Osteocyte (in vitro differentiated cells): ENCODE data around the gene SMC1B. TPM values are rescaled to one million over a fixed set of nuclear protein-coding genes. Genes with fewer than 3 reads are reported as not detected.

Source experiments
- DNase-seq: peaks from one replicate; pipeline ENCODE4 v3.0.0; 2021; ENCODE audit warnings: mixed read lengths; ENCODE audit not compliant: unreplicated experiment; ENCODE audit errors: extremely low spot score
- H3K27ac Mint-ChIP-seq: one replicate; pipeline ENCODE4 v1.8.0; 2021; ENCODE audit warnings: mild to moderate bottlenecking, mixed read lengths; ENCODE audit not compliant: unreplicated experiment
- H3K27me3 Mint-ChIP-seq: one replicate; pipeline ENCODE4 v1.8.0; 2021; ENCODE audit warnings: mixed read lengths; ENCODE audit not compliant: unreplicated experiment
- H3K36me3 Mint-ChIP-seq: one replicate; pipeline ENCODE4 v1.8.0; 2021; ENCODE audit warnings: mixed read lengths; ENCODE audit not compliant: unreplicated experiment
- H3K4me1 Mint-ChIP-seq: one replicate; pipeline ENCODE4 v1.8.0; 2021; ENCODE audit warnings: mixed read lengths; ENCODE audit not compliant: unreplicated experiment
- H3K4me3 Mint-ChIP-seq: one replicate; pipeline ENCODE4 v1.8.0; 2021; ENCODE audit warnings: mild to moderate bottlenecking, moderate library complexity, mixed read lengths; ENCODE audit not compliant: unreplicated experiment
- H3K9me3 Mint-ChIP-seq: one replicate; pipeline ENCODE4 v1.8.0; 2021; ENCODE audit warnings: mixed read lengths; ENCODE audit not compliant: unreplicated experiment
- total RNA-seq: library from RNA; stranded (reverse); gene quantifications from 2 replicates; pipeline ENCODE4 v1.2.1, GENCODE V29; 2021
- TF ChIP-seq, protein P1 (sequence below): fragments of 200-600 bp; sonication (generic); IDR thresholded peaks from 2 replicates; pipeline ENCODE4 v1.5.0; 2021; ENCODE audit warnings: antibody characterized with exemption, mild to moderate bottlenecking, moderate library complexity

SMC1B gene
- total RNA-seq, 1 donor from 2014 or later, result not detected

DNA sequence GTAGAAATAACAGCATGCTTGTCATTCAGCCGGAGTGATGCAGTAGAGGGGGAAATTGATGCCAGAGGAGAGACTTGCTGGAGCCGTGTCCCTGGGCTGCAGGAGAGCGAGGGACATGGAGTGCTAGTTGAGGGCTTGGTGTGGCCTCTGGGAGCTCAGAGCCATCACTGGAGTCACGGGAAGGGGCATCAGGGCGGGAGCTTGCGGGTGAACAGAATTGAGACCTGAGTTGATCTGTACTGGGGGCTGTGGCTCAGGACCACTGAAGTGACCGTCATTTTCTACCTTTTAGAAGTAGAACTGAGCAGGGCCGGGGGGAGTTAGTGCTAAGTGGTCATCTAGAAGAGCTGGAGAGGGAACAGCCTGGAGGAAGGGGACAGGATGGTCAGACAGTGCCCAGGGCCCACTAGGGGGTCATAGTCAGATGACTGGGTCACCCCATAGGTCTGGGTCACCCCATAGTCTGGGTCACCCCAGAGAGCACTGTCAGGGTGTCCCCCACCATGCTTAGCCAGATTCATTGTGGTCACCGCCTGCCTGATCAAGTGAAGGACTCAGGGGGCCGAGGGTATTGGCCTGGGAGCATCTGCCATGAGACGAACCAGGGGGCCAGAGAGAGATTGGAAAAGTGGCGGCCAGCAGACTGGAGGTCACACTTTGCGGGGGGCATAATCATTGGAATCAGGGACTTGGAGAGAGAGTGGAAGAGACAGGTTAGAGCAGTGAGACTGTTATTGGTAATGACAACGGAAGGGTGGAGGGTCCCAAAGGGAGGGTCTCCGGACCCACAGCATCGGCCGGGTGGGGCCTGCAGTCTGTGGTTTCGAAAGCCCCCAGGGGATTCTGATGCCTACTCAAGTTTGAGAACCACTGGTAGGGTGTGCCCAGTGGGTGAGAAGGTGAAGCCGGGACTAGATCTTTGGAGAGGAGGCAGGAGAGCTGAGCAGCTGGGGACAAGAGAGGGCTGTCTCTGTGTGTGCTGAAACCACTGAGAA lies 15.3 kb upstream of the SMC1B start:
- Mint-ChIP-seq H3K27ac (no peak overlapping the region), H3K27me3 (peaks cover 8% of the 10 kb centered on the region), H3K9me3 (peaks cover 12% of the 10 kb centered on the region), H3K36me3 (no peaks in the 10 kb centered on the region), H3K4me3 (no peak overlapping the region), H3K4me1 (no peaks in the 10 kb centered on the region)
- TF ChIP-seq, protein P1, sequence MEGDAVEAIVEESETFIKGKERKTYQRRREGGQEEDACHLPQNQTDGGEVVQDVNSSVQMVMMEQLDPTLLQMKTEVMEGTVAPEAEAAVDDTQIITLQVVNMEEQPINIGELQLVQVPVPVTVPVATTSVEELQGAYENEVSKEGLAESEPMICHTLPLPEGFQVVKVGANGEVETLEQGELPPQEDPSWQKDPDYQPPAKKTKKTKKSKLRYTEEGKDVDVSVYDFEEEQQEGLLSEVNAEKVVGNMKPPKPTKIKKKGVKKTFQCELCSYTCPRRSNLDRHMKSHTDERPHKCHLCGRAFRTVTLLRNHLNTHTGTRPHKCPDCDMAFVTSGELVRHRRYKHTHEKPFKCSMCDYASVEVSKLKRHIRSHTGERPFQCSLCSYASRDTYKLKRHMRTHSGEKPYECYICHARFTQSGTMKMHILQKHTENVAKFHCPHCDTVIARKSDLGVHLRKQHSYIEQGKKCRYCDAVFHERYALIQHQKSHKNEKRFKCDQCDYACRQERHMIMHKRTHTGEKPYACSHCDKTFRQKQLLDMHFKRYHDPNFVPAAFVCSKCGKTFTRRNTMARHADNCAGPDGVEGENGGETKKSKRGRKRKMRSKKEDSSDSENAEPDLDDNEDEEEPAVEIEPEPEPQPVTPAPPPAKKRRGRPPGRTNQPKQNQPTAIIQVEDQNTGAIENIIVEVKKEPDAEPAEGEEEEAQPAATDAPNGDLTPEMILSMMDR, result no peak
- DNase-seq, result no peak

DNA sequence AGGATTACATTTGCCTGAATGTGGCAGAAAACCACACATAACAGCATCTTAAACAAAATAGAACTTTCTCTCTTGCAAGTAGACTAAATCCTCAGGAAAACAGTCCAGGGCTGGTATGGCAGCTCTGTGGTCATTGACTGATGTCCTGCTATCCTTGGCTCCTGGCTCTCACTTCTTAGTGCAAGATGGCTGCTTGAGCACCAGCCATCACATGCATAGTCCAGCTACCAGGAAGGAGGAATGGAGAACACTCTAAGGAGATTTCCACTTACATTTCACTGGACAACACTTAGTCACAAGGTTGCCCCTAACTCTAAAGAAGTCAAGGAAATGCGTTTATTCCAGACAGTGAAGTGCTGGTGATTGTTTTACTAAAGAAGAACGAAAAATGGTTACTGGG lies 13.7 kb upstream of the SMC1B start:
- no peaks in the 10 kb centered on the region for H3K4me1 Mint-ChIP-seq

GRCh38 chr22:45426387-45426786 lies 13.0 kb upstream of the SMC1B start:
- peaks cover 8% of the 10 kb centered on the region for H3K27me3 Mint-ChIP-seq
- DNase-seq, result no peak
- H3K9me3 Mint-ChIP-seq, result peaks cover 12% of the 10 kb centered on the region
- H3K27ac Mint-ChIP-seq, result no peak overlapping the region
- H3K36me3 Mint-ChIP-seq, result no peaks in the 10 kb centered on the region
- no peaks in the 10 kb centered on the region for H3K4me1 Mint-ChIP-seq
- TF ChIP-seq, protein P1, result no peak
- H3K4me3 Mint-ChIP-seq, result no peak overlapping the region

More for the DNA sequence above, 13.7 kb upstream of the SMC1B start:
- H3K4me3 Mint-ChIP-seq, result no peak overlapping the region
- TF ChIP-seq, protein P1, result no peak
- H3K9me3 Mint-ChIP-seq, result peaks cover 12% of the 10 kb centered on the region
- peaks cover 8% of the 10 kb centered on the region for H3K27me3 Mint-ChIP-seq
- H3K27ac Mint-ChIP-seq, result no peak overlapping the region
- DNase-seq, result no peak
- no peaks in the 10 kb centered on the region for H3K36me3 Mint-ChIP-seq

DNA sequence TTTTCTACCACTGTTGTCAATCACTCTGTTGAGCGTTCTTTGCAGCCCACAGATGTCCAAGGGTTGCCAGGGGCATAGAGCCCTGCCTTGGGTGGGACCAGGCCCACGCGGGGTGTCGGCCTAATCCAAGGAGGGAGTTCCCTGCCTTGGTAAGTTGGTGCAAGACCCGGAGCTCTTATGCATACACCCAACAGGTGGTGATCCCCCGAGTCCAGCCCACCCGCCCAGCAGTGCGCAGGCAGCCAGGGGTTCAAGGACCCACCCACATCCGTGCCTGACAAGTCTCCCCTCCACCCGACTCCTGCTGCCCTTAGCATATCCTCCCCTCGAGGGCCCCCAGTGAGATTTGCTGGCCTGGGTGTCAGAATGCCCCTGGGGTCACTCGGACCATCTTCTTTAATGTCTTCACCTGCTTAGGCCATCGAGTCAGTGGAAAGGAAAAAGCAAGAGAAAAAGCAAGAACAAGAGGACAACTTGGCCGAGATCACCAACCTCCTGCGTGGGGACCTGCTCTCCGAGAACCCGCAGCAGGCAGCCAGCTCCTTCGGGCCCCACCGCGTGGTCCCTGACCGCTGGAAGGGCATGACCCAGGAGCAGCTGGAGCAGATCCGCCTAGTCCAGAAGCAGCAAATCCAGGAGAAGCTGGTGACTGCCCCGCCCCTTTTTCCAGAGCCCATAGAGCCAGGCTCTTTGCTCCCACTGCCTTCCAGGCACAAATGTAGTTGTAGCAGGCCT lies 12.3 kb upstream of the SMC1B start:
- H3K4me3 Mint-ChIP-seq, result no peak overlapping the region
- peak; percentile 77 for DNase-seq
- no peak overlapping the region for H3K27ac Mint-ChIP-seq
- peaks cover 12% of the 10 kb centered on the region for H3K9me3 Mint-ChIP-seq
- no peaks in the 10 kb centered on the region for H3K36me3 Mint-ChIP-seq
- H3K27me3 Mint-ChIP-seq, result peaks cover 8% of the 10 kb centered on the region
- H3K4me1 Mint-ChIP-seq, result no peaks in the 10 kb centered on the region
- TF ChIP-seq, protein P1, result no peak

- H3K4me1 Mint-ChIP-seq, result no peaks in the 10 kb centered on the region
- H3K36me3 Mint-ChIP-seq, result no peaks in the 10 kb centered on the region
- H3K4me3 Mint-ChIP-seq, result no peak overlapping the region
- peaks cover 12% of the 10 kb centered on the region for H3K9me3 Mint-ChIP-seq
- peaks cover 8% of the 10 kb centered on the region for H3K27me3 Mint-ChIP-seq
- TF ChIP-seq, protein P1, result no peak
- H3K27ac Mint-ChIP-seq, result no peak overlapping the region
- peak; percentile 25 for DNase-seq
These were observed 11.7 kb upstream of the SMC1B start for GRCh38 chr22:45425101-45425500.
